ENCODE data around the gene SLC37A2. TPM values are rescaled to one million over a fixed set of nuclear protein-coding genes. Genes with fewer than 3 reads are reported as not detected.

The SLC37A2 gene
- total RNA-seq, 1 donor from 2014 or later = 0.64 TPM

DNA sequence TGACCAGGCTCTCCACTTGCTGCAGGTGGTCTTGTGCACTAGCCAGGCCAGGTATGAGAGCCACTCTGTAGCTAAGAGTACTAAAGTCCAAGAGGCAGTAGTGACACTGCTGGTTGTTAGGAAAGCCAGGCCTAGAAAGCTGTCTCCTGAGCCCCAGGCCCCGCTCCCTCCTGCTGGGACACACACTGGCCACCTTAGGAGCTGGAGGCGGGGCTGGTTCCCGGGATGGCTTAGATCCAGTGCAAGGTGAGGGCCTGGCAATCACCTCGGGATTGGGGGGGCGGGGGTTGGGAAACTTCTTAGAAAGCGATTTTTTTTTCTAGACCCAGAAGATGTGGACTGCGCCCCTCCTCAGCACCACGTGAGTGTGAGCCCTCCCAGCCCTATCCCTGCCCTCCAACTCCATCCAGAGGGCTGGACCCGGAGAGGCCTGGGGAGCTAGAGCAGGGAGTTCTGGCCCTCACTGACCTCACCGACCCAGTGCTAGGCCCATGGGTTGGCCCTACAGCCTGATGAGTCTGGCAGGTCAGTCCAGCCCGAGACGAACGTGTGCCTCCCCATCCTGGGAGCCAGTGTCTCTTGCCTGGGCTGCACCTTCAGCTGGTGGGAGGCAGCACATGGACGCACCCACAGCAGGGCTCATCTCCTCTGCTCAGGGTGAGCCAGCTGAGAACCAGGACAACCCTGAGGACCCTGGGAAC lies 18.1 kb downstream of the SLC37A2 start:
- H3K4me3 Mint-ChIP-seq (ENCODE audit: unreplicated experiment) = no peak overlapping the region

GRCh38 chr11:125082040-125082439 lies 18.9 kb downstream of the SLC37A2 start:
- Mint-ChIP-seq H3K36me3 (ENCODE audit: unreplicated experiment) (no peaks in the 10 kb centered on the region), H3K9me3 (ENCODE audit: unreplicated experiment) (no peaks in the 10 kb centered on the region), H3K27me3 (ENCODE audit: unreplicated experiment) (no peaks in the 10 kb centered on the region), H3K27ac (ENCODE audit: unreplicated experiment) (no peak overlapping the region), H3K4me1 (ENCODE audit: unreplicated experiment) (peaks cover 19% of the 10 kb centered on the region), H3K4me3 (ENCODE audit: unreplicated experiment) (no peak overlapping the region)
- no peak for TF ChIP-seq CTCF (IDR thresholded peaks at IDR 0.05)
- peak; percentile 62 for DNase-seq (ENCODE audit: extremely low spot score, unreplicated experiment)

More for the DNA sequence above, 18.1 kb downstream of the SLC37A2 start:
- Mint-ChIP-seq H3K36me3 (ENCODE audit: unreplicated experiment) (no peaks in the 10 kb centered on the region), H3K27me3 (ENCODE audit: unreplicated experiment) (no peaks in the 10 kb centered on the region), H3K4me1 (ENCODE audit: unreplicated experiment) (peaks cover 19% of the 10 kb centered on the region), H3K9me3 (ENCODE audit: unreplicated experiment) (no peaks in the 10 kb centered on the region), H3K27ac (ENCODE audit: unreplicated experiment) (no peak overlapping the region)
- peak; percentile 74 for DNase-seq (ENCODE audit: extremely low spot score, unreplicated experiment)
- no peak for TF ChIP-seq CTCF (IDR thresholded peaks at IDR 0.05)

DNA sequence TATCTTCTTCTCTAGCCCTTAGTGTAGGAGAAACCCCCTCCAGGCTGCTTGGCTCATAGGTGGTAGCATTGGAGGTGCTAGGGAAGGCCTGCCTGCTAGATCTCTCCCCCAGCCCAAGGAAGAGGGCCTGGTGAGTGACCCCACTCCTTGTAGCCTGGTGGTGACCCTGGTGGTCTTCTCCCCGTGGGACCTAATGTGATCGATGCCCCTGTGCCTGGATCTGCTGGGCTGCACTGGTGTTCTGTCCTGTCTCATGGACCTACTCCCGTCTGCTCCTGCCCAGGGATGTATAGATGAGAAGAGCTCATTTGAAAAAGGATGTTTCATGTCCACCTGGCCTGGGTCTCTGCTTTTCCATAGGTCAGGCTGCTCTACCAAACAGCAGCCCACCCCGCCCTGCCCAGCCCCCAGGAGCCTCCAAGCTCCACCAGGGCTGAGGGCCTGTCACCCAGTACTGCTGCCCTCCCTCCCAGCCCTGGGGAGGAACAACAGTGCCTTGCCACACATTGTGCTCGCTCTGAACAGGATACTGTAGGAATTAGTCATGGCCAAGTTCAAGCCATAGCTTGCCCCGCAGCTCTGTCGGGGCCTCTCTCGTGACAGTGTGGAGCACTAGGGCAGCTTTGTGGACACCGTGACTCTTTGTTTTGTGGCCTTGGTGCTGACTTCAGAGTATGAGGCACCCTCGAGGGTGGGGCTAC lies 19.7 kb downstream of the SLC37A2 start:
- no peak for TF ChIP-seq CTCF (IDR thresholded peaks at IDR 0.05)
- Mint-ChIP-seq H3K36me3 (ENCODE audit: unreplicated experiment) (no peaks in the 10 kb centered on the region), H3K27me3 (ENCODE audit: unreplicated experiment) (no peaks in the 10 kb centered on the region), H3K4me3 (ENCODE audit: unreplicated experiment) (no peak overlapping the region), H3K27ac (ENCODE audit: unreplicated experiment) (peak overlapping the region; percentile 85), H3K4me1 (ENCODE audit: unreplicated experiment) (peaks cover 19% of the 10 kb centered on the region), H3K9me3 (ENCODE audit: unreplicated experiment) (no peaks in the 10 kb centered on the region)
- DNase-seq (ENCODE audit: extremely low spot score, unreplicated experiment) = peak; percentile 77

GRCh38 chr11:125083312-125084056 lies 20.4 kb downstream of the SLC37A2 start:
- Mint-ChIP-seq H3K36me3 (ENCODE audit: unreplicated experiment) (no peaks in the 10 kb centered on the region), H3K9me3 (ENCODE audit: unreplicated experiment) (no peaks in the 10 kb centered on the region), H3K4me1 (ENCODE audit: unreplicated experiment) (peaks cover 19% of the 10 kb centered on the region), H3K27me3 (ENCODE audit: unreplicated experiment) (no peaks in the 10 kb centered on the region), H3K27ac (ENCODE audit: unreplicated experiment) (peak overlapping the region; percentile 85), H3K4me3 (ENCODE audit: unreplicated experiment) (no peak overlapping the region)
- peak; percentile 79 for DNase-seq (ENCODE audit: extremely low spot score, unreplicated experiment)
- no peak for TF ChIP-seq CTCF (IDR thresholded peaks at IDR 0.05)

GRCh38 chr11:125084057-125084416 lies 20.9 kb downstream of the SLC37A2 start:
- peak overlapping the region; percentile 14 for H3K27ac Mint-ChIP-seq (ENCODE audit: unreplicated experiment)
- TF ChIP-seq CTCF (IDR thresholded peaks at IDR 0.05) = no peak
- H3K4me1 Mint-ChIP-seq (ENCODE audit: unreplicated experiment) = peaks cover 19% of the 10 kb centered on the region
- H3K9me3 Mint-ChIP-seq (ENCODE audit: unreplicated experiment) = no peaks in the 10 kb centered on the region
- DNase-seq (ENCODE audit: extremely low spot score, unreplicated experiment) = peak; percentile 77
- H3K27me3 Mint-ChIP-seq (ENCODE audit: unreplicated experiment) = no peaks in the 10 kb centered on the region
- no peaks in the 10 kb centered on the region for H3K36me3 Mint-ChIP-seq (ENCODE audit: unreplicated experiment)
- H3K4me3 Mint-ChIP-seq (ENCODE audit: unreplicated experiment) = no peak overlapping the region

Measured in osteocyte (in vitro differentiated cells).